Brain microvascular endothelial cell (primary cell): ENCODE data around the gene FAM83B.

Experiments
- DNase-seq: peaks from one replicate; pipeline ENCODE4 v3.0.0-alpha.2; 2020
- H3K27ac ChIP-seq: fragments of 250-450 bp; sonication (Bioruptor Pico); 2 replicates; pipeline ENCODE4 v1.5.1; 2020; ENCODE audit warnings: mild to moderate bottlenecking, moderate library complexity
- H3K27me3 ChIP-seq: fragments of 250-450 bp; sonication (Bioruptor Pico); replicated peaks from 2 replicates; pipeline ENCODE4 v1.5.1; 2020; ENCODE audit warnings: mild to moderate bottlenecking
- H3K36me3 ChIP-seq: fragments of 250-450 bp; sonication (Bioruptor Pico); replicated peaks from 2 replicates; pipeline ENCODE4 v1.5.1; 2020; ENCODE audit warnings: mild to moderate bottlenecking
- H3K4me3 ChIP-seq: 2 replicates; pipeline ENCODE4 v1.5.1; 2011; ENCODE audit warnings: low read depth, mild to moderate bottlenecking, control low read depth, low read length, moderate library complexity
- CTCF ChIP-seq: IDR thresholded peaks from 2 replicates; pipeline ENCODE4 v1.5.1; 2011; ENCODE audit warnings: low read depth, mild to moderate bottlenecking, moderate library complexity, low read length, control low read depth, inconsistent platforms; ENCODE audit errors: missing control alignments
- in situ Hi-C: cut with HindIII; loops from 2 replicates; pipeline ENCODE4 v1.10.0; 2017; ENCODE audit warnings: low sequenced_read_pairs, low pct_ligation_motif_present

The FAM83B gene

GRCh38 chr6:54980511-54981275 is 134.1 kb downstream of the FAM83B start:
- no peak for TF ChIP-seq CTCF
- in situ Hi-C loops, result no loop called here
- DNase-seq, result no peak
- Histone ChIP-seq H3K36me3 (no peaks in the 10 kb centered on the region), H3K27me3 (no peaks in the 10 kb centered on the region), H3K4me3 (no peak overlapping the region), H3K27ac (no peak overlapping the region)

- in situ Hi-C loops, result no loop called here
- Histone ChIP-seq H3K27me3 (no peaks in the 10 kb centered on the region), H3K4me3 (no peak overlapping the region), H3K27ac (no peak overlapping the region), H3K36me3 (no peaks in the 10 kb centered on the region)
- no peak for TF ChIP-seq CTCF
- no peak for DNase-seq
Measured at GRCh38 chr6:54981276-54981609, 134.7 kb downstream of the FAM83B start.

- Histone ChIP-seq H3K27ac (no peak overlapping the region), H3K4me3 (no peak overlapping the region), H3K27me3 (no peaks in the 10 kb centered on the region), H3K36me3 (no peaks in the 10 kb centered on the region)
- TF ChIP-seq CTCF, result no peak
- DNase-seq, result peak; percentile 1
- in situ Hi-C loops, result no loop called here
Measured at GRCh38 chr6:54981647-54982046, 135.1 kb downstream of the FAM83B start.

GRCh38 chr6:54987633-54988290 is 141.2 kb downstream of the FAM83B start:
- H3K36me3 ChIP-seq, result no peaks in the 10 kb centered on the region
- TF ChIP-seq CTCF, result no peak
- no peak for DNase-seq
- no peak overlapping the region for H3K4me3 ChIP-seq
- no peak overlapping the region for H3K27ac ChIP-seq
- H3K27me3 ChIP-seq, result no peaks in the 10 kb centered on the region
- in situ Hi-C loops, result no loop called here

- Histone ChIP-seq H3K4me3 (no peak overlapping the region), H3K27ac (no peak overlapping the region), H3K27me3 (no peaks in the 10 kb centered on the region), H3K36me3 (no peaks in the 10 kb centered on the region)
- DNase-seq, result no peak
- TF ChIP-seq CTCF, result no peak
- in situ Hi-C loops, result no loop called here
Measured at GRCh38 chr6:54988576-54988975, 142.0 kb downstream of the FAM83B start.

- Histone ChIP-seq H3K27me3 (no peaks in the 10 kb centered on the region), H3K36me3 (no peaks in the 10 kb centered on the region), H3K27ac (no peak overlapping the region), H3K4me3 (no peak overlapping the region)
- in situ Hi-C loops, result no loop called here
- TF ChIP-seq CTCF, result no peak
- DNase-seq, result no peak
Measured at GRCh38 chr6:54990001-54990400, 143.4 kb downstream of the FAM83B start.
